ENCODE results near the gene ALOXE3. TPM values are rescaled to one million over a fixed set of nuclear protein-coding genes. Genes with fewer than 3 reads are reported as not detected.

Gene ALOXE3
- polyA plus RNA-seq, 2 of the 4 experiments (the other 2 are of a cell fraction), result 0.35 to 0.40 TPM

DNA sequence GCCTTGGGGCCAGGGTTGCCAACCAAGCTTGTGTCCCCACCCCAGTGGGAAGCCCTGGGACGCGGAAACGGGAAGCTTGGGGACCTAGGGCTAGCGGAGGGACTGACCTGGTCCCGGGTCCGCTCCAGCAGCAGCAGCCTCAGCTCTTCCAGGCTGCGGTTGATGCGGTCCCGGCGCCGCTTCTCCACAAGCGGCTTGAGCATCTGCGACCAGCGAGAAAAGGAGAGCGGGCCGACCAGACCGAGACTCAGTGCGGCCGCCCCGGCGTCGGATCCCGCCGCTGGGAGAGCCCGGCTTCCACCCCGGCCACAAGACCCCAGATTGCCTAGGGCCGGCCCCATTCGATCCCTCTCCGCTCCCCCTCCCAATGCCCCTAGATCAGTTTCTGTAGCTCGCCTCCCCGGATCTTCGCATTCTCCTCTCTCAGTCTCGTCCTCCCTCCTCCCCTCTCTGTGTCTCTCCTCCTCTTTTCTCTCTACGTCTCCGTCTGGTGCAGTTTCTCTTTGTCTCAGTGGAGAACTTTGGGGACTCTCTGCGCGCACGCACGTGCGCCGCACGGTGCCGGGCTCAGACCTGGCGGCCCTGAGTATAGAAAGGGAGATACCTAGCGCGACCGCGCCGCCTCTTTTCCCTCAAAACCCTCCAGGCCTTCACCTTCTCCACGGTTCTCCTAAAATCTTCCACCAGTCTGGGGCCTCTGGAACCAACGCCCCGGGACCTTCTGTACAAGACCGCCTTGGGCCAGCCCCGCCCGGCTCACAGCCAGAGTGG is 4.8 kb upstream of the ALOXE3 start (continued):
- TF ChIP-seq, protein P1, sequence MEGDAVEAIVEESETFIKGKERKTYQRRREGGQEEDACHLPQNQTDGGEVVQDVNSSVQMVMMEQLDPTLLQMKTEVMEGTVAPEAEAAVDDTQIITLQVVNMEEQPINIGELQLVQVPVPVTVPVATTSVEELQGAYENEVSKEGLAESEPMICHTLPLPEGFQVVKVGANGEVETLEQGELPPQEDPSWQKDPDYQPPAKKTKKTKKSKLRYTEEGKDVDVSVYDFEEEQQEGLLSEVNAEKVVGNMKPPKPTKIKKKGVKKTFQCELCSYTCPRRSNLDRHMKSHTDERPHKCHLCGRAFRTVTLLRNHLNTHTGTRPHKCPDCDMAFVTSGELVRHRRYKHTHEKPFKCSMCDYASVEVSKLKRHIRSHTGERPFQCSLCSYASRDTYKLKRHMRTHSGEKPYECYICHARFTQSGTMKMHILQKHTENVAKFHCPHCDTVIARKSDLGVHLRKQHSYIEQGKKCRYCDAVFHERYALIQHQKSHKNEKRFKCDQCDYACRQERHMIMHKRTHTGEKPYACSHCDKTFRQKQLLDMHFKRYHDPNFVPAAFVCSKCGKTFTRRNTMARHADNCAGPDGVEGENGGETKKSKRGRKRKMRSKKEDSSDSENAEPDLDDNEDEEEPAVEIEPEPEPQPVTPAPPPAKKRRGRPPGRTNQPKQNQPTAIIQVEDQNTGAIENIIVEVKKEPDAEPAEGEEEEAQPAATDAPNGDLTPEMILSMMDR (IDR thresholded peaks at IDR 0.05), result no peak
- TF ChIP-seq EP300 (IDR thresholded peaks at IDR 0.05) (no peak), SREBF2 (IDR thresholded peaks at IDR 0.05) (no peak), KDM5A (IDR thresholded peaks at IDR 0.05) (no peak), CBX2 (IDR thresholded peaks at IDR 0.05; ENCODE audit: borderline replicate concordance, low read depth) (no peak), POLR2A (IDR thresholded peaks at IDR 0.05; ENCODE audit: low read length) (no peak), MYC (IDR thresholded peaks at IDR 0.05; ENCODE audit: borderline replicate concordance, low read length) (peak; percentile 46; the same call in 1 of the 2 replicates), HEYL (CRISPR knock-in tag; IDR thresholded peaks at IDR 0.05) (no peak), JUNB (IDR thresholded peaks at IDR 0.05) (no peak), POLR2AphosphoS2 (conservative IDR thresholded peaks at IDR 0.05; ENCODE audit: low read length) (no peak), ZC3H11A (IDR thresholded peaks at IDR 0.05) (no peak), HDAC2 (IDR thresholded peaks at IDR 0.05) (0 out of 2 replicates have a peak, but pooled peaks have one; percentile 21), NFE2L2 (conservative IDR thresholded peaks at IDR 0.05; ENCODE audit: low read length) (no peak), RNF2 (IDR thresholded peaks at IDR 0.05; ENCODE audit: borderline replicate concordance, low read depth) (0 out of 2 replicates have a peak, but pooled peaks have one; percentile 12), BHLHE40 (IDR thresholded peaks at IDR 0.05; ENCODE audit: low read depth, low read length) (no peak), EHF (CRISPR knock-in tag; IDR thresholded peaks at IDR 0.05) (no peak), CHD4 (IDR thresholded peaks at IDR 0.05; ENCODE audit: borderline replicate concordance) (no peak), TP53 (CRISPR knock-in tag; IDR thresholded peaks at IDR 0.05) (no peak), CHD2 (IDR thresholded peaks at IDR 0.05; ENCODE audit: low read length, partially characterized antibody) (no peak), CBX8 (IDR thresholded peaks at IDR 0.05) (no peak), MAZ (IDR thresholded peaks at IDR 0.05; ENCODE audit: borderline replicate concordance, low read depth, low read length) (no peak), CEBPB (IDR thresholded peaks at IDR 0.05) (no peak)
- TF ChIP-seq, protein P2, sequence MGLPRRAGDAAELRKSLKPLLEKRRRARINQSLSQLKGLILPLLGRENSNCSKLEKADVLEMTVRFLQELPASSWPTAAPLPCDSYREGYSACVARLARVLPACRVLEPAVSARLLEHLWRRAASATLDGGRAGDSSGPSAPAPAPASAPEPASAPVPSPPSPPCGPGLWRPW (IDR thresholded peaks at IDR 0.05), result no peak
- TF ChIP-seq, protein P3, sequence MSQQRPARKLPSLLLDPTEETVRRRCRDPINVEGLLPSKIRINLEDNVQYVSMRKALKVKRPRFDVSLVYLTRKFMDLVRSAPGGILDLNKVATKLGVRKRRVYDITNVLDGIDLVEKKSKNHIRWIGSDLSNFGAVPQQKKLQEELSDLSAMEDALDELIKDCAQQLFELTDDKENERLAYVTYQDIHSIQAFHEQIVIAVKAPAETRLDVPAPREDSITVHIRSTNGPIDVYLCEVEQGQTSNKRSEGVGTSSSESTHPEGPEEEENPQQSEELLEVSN (IDR thresholded peaks at IDR 0.05; ENCODE audit: borderline replicate concordance, low read depth), result peak; percentile 87
- TF ChIP-seq, protein P4, sequence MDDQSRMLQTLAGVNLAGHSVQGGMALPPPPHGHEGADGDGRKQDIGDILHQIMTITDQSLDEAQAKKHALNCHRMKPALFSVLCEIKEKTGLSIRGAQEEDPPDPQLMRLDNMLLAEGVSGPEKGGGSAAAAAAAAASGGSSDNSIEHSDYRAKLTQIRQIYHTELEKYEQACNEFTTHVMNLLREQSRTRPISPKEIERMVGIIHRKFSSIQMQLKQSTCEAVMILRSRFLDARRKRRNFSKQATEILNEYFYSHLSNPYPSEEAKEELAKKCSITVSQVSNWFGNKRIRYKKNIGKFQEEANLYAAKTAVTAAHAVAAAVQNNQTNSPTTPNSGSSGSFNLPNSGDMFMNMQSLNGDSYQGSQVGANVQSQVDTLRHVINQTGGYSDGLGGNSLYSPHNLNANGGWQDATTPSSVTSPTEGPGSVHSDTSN (IDR thresholded peaks at IDR 0.05), result no peak
- TF ChIP-seq, protein P5, sequence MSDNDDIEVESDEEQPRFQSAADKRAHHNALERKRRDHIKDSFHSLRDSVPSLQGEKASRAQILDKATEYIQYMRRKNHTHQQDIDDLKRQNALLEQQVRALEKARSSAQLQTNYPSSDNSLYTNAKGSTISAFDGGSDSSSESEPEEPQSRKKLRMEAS (IDR thresholded peaks at IDR 0.05), result peak; percentile 91
- TF ChIP-seq, protein P6, sequence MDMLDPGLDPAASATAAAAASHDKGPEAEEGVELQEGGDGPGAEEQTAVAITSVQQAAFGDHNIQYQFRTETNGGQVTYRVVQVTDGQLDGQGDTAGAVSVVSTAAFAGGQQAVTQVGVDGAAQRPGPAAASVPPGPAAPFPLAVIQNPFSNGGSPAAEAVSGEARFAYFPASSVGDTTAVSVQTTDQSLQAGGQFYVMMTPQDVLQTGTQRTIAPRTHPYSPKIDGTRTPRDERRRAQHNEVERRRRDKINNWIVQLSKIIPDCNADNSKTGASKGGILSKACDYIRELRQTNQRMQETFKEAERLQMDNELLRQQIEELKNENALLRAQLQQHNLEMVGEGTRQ (IDR thresholded peaks at IDR 0.05), result no peak
- TF ChIP-seq, protein P7, sequence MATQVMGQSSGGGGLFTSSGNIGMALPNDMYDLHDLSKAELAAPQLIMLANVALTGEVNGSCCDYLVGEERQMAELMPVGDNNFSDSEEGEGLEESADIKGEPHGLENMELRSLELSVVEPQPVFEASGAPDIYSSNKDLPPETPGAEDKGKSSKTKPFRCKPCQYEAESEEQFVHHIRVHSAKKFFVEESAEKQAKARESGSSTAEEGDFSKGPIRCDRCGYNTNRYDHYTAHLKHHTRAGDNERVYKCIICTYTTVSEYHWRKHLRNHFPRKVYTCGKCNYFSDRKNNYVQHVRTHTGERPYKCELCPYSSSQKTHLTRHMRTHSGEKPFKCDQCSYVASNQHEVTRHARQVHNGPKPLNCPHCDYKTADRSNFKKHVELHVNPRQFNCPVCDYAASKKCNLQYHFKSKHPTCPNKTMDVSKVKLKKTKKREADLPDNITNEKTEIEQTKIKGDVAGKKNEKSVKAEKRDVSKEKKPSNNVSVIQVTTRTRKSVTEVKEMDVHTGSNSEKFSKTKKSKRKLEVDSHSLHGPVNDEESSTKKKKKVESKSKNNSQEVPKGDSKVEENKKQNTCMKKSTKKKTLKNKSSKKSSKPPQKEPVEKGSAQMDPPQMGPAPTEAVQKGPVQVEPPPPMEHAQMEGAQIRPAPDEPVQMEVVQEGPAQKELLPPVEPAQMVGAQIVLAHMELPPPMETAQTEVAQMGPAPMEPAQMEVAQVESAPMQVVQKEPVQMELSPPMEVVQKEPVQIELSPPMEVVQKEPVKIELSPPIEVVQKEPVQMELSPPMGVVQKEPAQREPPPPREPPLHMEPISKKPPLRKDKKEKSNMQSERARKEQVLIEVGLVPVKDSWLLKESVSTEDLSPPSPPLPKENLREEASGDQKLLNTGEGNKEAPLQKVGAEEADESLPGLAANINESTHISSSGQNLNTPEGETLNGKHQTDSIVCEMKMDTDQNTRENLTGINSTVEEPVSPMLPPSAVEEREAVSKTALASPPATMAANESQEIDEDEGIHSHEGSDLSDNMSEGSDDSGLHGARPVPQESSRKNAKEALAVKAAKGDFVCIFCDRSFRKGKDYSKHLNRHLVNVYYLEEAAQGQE (IDR thresholded peaks at IDR 0.05), result no peak
- TF ChIP-seq, protein P8, sequence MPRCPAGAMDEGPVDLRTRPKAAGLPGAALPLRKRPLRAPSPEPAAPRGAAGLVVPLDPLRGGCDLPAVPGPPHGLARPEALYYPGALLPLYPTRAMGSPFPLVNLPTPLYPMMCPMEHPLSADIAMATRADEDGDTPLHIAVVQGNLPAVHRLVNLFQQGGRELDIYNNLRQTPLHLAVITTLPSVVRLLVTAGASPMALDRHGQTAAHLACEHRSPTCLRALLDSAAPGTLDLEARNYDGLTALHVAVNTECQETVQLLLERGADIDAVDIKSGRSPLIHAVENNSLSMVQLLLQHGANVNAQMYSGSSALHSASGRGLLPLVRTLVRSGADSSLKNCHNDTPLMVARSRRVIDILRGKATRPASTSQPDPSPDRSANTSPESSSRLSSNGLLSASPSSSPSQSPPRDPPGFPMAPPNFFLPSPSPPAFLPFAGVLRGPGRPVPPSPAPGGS (IDR thresholded peaks at IDR 0.05), result no peak
- TF ChIP-seq, protein P9, sequence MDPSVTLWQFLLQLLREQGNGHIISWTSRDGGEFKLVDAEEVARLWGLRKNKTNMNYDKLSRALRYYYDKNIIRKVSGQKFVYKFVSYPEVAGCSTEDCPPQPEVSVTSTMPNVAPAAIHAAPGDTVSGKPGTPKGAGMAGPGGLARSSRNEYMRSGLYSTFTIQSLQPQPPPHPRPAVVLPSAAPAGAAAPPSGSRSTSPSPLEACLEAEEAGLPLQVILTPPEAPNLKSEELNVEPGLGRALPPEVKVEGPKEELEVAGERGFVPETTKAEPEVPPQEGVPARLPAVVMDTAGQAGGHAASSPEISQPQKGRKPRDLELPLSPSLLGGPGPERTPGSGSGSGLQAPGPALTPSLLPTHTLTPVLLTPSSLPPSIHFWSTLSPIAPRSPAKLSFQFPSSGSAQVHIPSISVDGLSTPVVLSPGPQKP (IDR thresholded peaks at IDR 0.05; ENCODE audit: low read depth, low read length), result no peak

Data from A549 (cell line).